Panc1 (cell line): ENCODE measurements around the gene MMP24OS. TPM values are rescaled to one million over a fixed set of nuclear protein-coding genes. Genes with fewer than 3 reads are reported as not detected.

Experiments used
- ATAC-seq: fragments of 200-7000 bp; cut with Tn5 transposase; 2 replicates; pipeline ENCODE4 v1.9.1; 2020; ENCODE audit warnings: mild to moderate bottlenecking, moderate library complexity
- BruUV-seq: library from RNA; stranded (reverse); fragments of 400-500 nt; replicated peaks from 2 replicates; lab custom pipeline; 2021; lab: Mats Ljungman, UMichigan
- CTCF ChIA-PET: fragments of 300-600 bp; sonication (Branson Sonifier 250); formaldehyde crosslinking; loops from one replicate; lab custom pipeline; 2022; ENCODE audit warnings: antibody characterized with exemption; lab: Charles Lee
- POLR2A ChIA-PET: fragments of 300-600 bp; sonication (Branson Sonifier 250); formaldehyde crosslinking; loops from one replicate; lab custom pipeline; 2022; ENCODE audit warnings: antibody characterized with exemption; lab: Charles Lee
- DNase-seq: peaks from one replicate; pipeline ENCODE4 v3.0.0-alpha.2; 2010; ENCODE audit warnings: low read depth, low spot score
- H3K27ac ChIP-seq: 2 replicates; pipeline ENCODE4 v1.5.1; 2011; ENCODE audit warnings: mild to moderate bottlenecking, low read length, inconsistent platforms
- H3K27me3 ChIP-seq: fragments of 200-500 bp; sonication (Bioruptor generic); 2 replicates; pipeline ENCODE4 v1.6.0; 2014; ENCODE audit warnings: low read length, inconsistent platforms; ENCODE audit not compliant: control insufficient read depth, insufficient read depth
- H3K36me3 ChIP-seq: fragments of 200-500 bp; sonication (Bioruptor generic); 2 replicates; pipeline ENCODE4 v1.5.1; 2014; ENCODE audit warnings: inconsistent platforms, mild to moderate bottlenecking, low read length, moderate library complexity; ENCODE audit not compliant: control insufficient read depth, insufficient read depth
- H3K4me1 ChIP-seq: 2 replicates; pipeline ENCODE4 v1.5.1; 2011; ENCODE audit warnings: inconsistent platforms, mild to moderate bottlenecking, low read length, moderate library complexity; ENCODE audit not compliant: control insufficient read depth, insufficient read depth
- H3K4me3 ChIP-seq, 2 experiments: 2 replicates each; pipeline ENCODE4 v1.5.1; 2011 to 2012; ENCODE audit warnings: low read depth in 2 of 2, low read length in 2 of 2, mild to moderate bottlenecking in 2 of 2, inconsistent platforms in 1 of 2, moderate library complexity in 1 of 2
- H3K9me3 ChIP-seq: fragments of 200-500 bp; sonication (Bioruptor generic); 2 replicates; pipeline ENCODE4 v1.5.1; 2014; ENCODE audit warnings: low read depth, mild to moderate bottlenecking, inconsistent platforms, low read length, moderate library complexity; ENCODE audit not compliant: control insufficient read depth, insufficient read depth
- POLR2AphosphoS5 ChIP-seq: IDR thresholded peaks from 2 replicates; pipeline ENCODE4 v1.6.1; 2012; ENCODE audit warnings: mild to moderate bottlenecking, low read depth, low read length, moderate library complexity
- SIN3A ChIP-seq: IDR thresholded peaks from 2 replicates; pipeline ENCODE4 v1.6.1; 2012; ENCODE audit warnings: low read depth, mild to moderate bottlenecking, low read length, moderate library complexity, borderline replicate concordance; ENCODE audit not compliant: insufficient read depth
- TCF7L2 ChIP-seq: IDR thresholded peaks from 2 replicates; pipeline ENCODE4 v1.6.1; 2011; ENCODE audit warnings: mild to moderate bottlenecking, low read depth, low read length, inconsistent platforms
- in situ Hi-C: cut with HindIII; loops from 2 replicates; pipeline ENCODE4 v1.10.0; 2016; ENCODE audit warnings: low sequenced_read_pairs, low pct_unique_long_range_greater_than_20kb
- intact Hi-C: fragments of 100-400 bp; cut with micrococcal nuclease; formaldehyde crosslinking; loops from one replicate; pipeline ENCODE4 v1.10.0; 2022; ENCODE audit not compliant: unreplicated experiment
- total RNA-seq: library from RNA; stranded (reverse); gene quantifications from one replicate; pipeline ENCODE4 v1.2.1, GENCODE V29; 2021; ENCODE audit not compliant: unreplicated experiment
- TF ChIP-seq, protein P1 (sequence below), 2 experiments: IDR thresholded peaks; 2 replicates each; pipeline ENCODE4 v1.6.1; 2011 to 2012; ENCODE audit warnings: low read depth in 2 of 2, control low read depth in 1 of 2, low read length in 1 of 2, mild to moderate bottlenecking in 1 of 2, moderate library complexity in 1 of 2; ENCODE audit not compliant: insufficient read depth in 1 of 2
- TF ChIP-seq, protein P2 (sequence below): fragments of 450-650 bp; IDR thresholded peaks from 2 replicates; pipeline ENCODE4 v1.5.1; 2017; ENCODE audit warnings: mild to moderate bottlenecking

MMP24OS gene
- total RNA-seq, 1 experiment from 2014 or later, result 83.8 TPM

DNA sequence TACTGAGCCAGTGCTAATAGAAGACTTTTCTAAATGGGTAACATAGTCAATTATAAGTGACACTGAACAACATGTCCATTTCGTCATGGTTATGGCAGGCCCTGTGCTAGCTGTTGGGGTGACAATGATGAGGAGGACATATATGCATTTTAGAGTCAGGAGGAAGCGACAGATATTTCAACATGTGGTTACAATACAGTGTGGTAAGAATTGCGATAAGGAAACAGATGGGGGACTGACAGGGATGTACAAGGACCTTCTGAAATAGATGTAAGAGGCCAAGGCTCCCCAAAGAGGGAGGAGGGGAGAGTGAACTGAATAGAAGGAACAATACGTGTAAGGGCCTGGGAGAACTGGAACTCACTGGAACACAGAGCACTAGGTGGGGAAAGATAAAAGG lies 39.8 kb downstream of the MMP24OS start:
- Histone ChIP-seq H3K27ac (no peak overlapping the region), H3K4me1 (no peaks in the 10 kb centered on the region), H3K4me3 (no peak overlapping the region), H3K36me3 (no peaks in the 10 kb centered on the region), H3K27me3 (no peaks in the 10 kb centered on the region), H3K9me3 (no peaks in the 10 kb centered on the region)
- ChIA-PET POLR2A (no interaction called here), CTCF (no interaction called here)
- BruUV-seq, result no TSS peak
- ATAC-seq (no peak), DNase-seq (no peak)
- intact Hi-C loops (no loop called here), in situ Hi-C loops (no loop called here)
- TF ChIP-seq SIN3A, result no peak

DNA sequence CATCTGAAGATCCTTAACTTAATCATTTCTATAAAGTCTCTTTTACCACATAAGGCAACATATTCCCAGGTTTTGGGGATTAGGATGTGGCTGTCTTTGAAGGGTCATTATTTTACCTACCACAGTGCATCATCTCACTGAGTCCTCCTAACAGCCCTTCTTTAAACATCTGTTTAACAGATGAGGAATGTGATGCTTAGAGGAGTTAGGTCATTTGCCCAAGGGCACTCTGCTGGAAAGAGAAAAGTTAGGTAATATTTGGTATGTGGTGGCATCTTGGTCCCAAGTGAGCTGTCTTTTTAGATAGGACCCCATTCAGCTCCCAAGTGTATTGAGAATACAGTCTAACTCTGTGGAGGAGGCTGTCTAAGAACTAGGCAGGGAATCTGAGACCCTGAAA lies 40.4 kb downstream of the MMP24OS start:
- DNase-seq, result no peak

DNA sequence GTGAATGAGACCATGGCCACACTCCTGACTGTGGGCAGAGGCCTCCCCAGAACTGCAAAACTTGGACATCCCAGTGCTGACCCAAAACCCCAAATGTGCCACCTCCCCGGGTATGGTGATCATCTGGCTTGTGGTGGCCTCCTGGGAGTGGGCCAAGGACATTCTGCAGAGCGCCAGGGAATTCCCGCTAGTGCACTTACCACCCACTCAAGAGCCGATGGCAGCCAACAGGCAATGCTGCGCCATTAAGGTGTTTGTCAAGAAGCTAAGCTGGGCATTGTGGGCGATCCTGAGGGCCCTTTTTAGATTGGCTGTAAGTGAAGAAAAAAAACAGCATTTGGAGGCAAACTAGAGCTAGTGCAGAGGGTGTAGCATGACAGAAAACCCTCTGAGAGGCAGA lies 42.0 kb downstream of the MMP24OS start:
- ChIA-PET CTCF (no interaction called here), POLR2A (no interaction called here)
- TF ChIP-seq TCF7L2, result no peak
- no peak for TF ChIP-seq SIN3A
- no peak for TF ChIP-seq POLR2AphosphoS5
- TF ChIP-seq, protein P1, sequence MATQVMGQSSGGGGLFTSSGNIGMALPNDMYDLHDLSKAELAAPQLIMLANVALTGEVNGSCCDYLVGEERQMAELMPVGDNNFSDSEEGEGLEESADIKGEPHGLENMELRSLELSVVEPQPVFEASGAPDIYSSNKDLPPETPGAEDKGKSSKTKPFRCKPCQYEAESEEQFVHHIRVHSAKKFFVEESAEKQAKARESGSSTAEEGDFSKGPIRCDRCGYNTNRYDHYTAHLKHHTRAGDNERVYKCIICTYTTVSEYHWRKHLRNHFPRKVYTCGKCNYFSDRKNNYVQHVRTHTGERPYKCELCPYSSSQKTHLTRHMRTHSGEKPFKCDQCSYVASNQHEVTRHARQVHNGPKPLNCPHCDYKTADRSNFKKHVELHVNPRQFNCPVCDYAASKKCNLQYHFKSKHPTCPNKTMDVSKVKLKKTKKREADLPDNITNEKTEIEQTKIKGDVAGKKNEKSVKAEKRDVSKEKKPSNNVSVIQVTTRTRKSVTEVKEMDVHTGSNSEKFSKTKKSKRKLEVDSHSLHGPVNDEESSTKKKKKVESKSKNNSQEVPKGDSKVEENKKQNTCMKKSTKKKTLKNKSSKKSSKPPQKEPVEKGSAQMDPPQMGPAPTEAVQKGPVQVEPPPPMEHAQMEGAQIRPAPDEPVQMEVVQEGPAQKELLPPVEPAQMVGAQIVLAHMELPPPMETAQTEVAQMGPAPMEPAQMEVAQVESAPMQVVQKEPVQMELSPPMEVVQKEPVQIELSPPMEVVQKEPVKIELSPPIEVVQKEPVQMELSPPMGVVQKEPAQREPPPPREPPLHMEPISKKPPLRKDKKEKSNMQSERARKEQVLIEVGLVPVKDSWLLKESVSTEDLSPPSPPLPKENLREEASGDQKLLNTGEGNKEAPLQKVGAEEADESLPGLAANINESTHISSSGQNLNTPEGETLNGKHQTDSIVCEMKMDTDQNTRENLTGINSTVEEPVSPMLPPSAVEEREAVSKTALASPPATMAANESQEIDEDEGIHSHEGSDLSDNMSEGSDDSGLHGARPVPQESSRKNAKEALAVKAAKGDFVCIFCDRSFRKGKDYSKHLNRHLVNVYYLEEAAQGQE (IDR thresholded peaks at IDR 0.05; ENCODE audit: insufficient read depth in 1 of 2, low read depth in 2 of 2, low read length in 1 of 2), result no peak
- TF ChIP-seq, protein P2, sequence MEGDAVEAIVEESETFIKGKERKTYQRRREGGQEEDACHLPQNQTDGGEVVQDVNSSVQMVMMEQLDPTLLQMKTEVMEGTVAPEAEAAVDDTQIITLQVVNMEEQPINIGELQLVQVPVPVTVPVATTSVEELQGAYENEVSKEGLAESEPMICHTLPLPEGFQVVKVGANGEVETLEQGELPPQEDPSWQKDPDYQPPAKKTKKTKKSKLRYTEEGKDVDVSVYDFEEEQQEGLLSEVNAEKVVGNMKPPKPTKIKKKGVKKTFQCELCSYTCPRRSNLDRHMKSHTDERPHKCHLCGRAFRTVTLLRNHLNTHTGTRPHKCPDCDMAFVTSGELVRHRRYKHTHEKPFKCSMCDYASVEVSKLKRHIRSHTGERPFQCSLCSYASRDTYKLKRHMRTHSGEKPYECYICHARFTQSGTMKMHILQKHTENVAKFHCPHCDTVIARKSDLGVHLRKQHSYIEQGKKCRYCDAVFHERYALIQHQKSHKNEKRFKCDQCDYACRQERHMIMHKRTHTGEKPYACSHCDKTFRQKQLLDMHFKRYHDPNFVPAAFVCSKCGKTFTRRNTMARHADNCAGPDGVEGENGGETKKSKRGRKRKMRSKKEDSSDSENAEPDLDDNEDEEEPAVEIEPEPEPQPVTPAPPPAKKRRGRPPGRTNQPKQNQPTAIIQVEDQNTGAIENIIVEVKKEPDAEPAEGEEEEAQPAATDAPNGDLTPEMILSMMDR, result no peak
- no peak overlapping the region for H3K27ac ChIP-seq
- no peak for DNase-seq
- in situ Hi-C loops, result no loop called here
- no peaks in the 10 kb centered on the region for H3K9me3 ChIP-seq
- no peak for ATAC-seq
- H3K4me3 ChIP-seq, result no peak overlapping the region
- H3K4me1 ChIP-seq, result no peaks in the 10 kb centered on the region
- H3K36me3 ChIP-seq, result no peaks in the 10 kb centered on the region
- H3K27me3 ChIP-seq, result no peaks in the 10 kb centered on the region
- BruUV-seq, result no TSS peak
- intact Hi-C loops, result no loop called here

More for the DNA sequence above, 40.4 kb downstream of the MMP24OS start:
- H3K9me3 ChIP-seq, result no peaks in the 10 kb centered on the region
- no peaks in the 10 kb centered on the region for H3K27me3 ChIP-seq
- ATAC-seq, result no peak
- in situ Hi-C loops (no loop called here), intact Hi-C loops (no loop called here)
- CTCF ChIA-PET, result no interaction called here
- no peak for TF ChIP-seq TCF7L2
- no peak for TF ChIP-seq SIN3A
- TF ChIP-seq, protein P1 (IDR thresholded peaks at IDR 0.05; ENCODE audit: insufficient read depth in 1 of 2, low read depth in 2 of 2, low read length in 1 of 2), result no peak
- no peak for TF ChIP-seq POLR2AphosphoS5
- TF ChIP-seq, protein P2, result no peak
- H3K36me3 ChIP-seq, result no peaks in the 10 kb centered on the region
- no peak overlapping the region for H3K27ac ChIP-seq
- BruUV-seq, result no TSS peak
- POLR2A ChIA-PET, result no interaction called here
- no peak overlapping the region for H3K4me3 ChIP-seq
- no peaks in the 10 kb centered on the region for H3K4me1 ChIP-seq
